IgD-negative memory B cell (primary cell): Measurements from ENCODE around the gene OSGEPL1. TPM values are rescaled to one million over a fixed set of nuclear protein-coding genes. Genes with fewer than 3 reads are reported as not detected.

ENCODE experiments used
- H3K27ac Mint-ChIP-seq, 3 donors: one replicate each; pipeline ENCODE4 v1.8.0; 2020 to 2022; ENCODE audit warnings: mild to moderate bottlenecking in 3 of 3, mixed read lengths in 3 of 3, moderate library complexity in 1 of 3
- H3K27me3 Mint-ChIP-seq: one replicate; pipeline ENCODE4 v1.8.0; 2021; ENCODE audit warnings: mixed read lengths
- H3K36me3 Mint-ChIP-seq: one replicate; pipeline ENCODE4 v1.8.0; 2020; ENCODE audit warnings: mild to moderate bottlenecking, mixed read lengths
- H3K4me1 Mint-ChIP-seq, 3 donors: one replicate each; pipeline ENCODE4 v1.8.0; 2020 to 2022; ENCODE audit warnings: mixed read lengths in 3 of 3, mild to moderate bottlenecking in 1 of 3
- H3K4me3 Mint-ChIP-seq, 4 donors: one replicate each; pipeline ENCODE4 v1.8.0; 2020 to 2022; ENCODE audit warnings: mild to moderate bottlenecking in 4 of 4, mixed read lengths in 4 of 4, moderate library complexity in 3 of 4
- H3K9me3 Mint-ChIP-seq, 3 donors: one replicate each; pipeline ENCODE4 v1.8.0; 2020 to 2021; ENCODE audit warnings: mixed read lengths in 3 of 3, mild to moderate bottlenecking in 1 of 3
- polyA plus RNA-seq: library from polyadenylated mRNA; unstranded; fragments of 300-500 nt; fragmentation: Illumina TruSeq; gene quantifications from one replicate; pipeline ENCODE4 v1.2.3, GENCODE V29; 2021

OSGEPL1 gene
- polyA plus RNA-seq, 1 donor from 2014 or later = 9.3 TPM

DNA sequence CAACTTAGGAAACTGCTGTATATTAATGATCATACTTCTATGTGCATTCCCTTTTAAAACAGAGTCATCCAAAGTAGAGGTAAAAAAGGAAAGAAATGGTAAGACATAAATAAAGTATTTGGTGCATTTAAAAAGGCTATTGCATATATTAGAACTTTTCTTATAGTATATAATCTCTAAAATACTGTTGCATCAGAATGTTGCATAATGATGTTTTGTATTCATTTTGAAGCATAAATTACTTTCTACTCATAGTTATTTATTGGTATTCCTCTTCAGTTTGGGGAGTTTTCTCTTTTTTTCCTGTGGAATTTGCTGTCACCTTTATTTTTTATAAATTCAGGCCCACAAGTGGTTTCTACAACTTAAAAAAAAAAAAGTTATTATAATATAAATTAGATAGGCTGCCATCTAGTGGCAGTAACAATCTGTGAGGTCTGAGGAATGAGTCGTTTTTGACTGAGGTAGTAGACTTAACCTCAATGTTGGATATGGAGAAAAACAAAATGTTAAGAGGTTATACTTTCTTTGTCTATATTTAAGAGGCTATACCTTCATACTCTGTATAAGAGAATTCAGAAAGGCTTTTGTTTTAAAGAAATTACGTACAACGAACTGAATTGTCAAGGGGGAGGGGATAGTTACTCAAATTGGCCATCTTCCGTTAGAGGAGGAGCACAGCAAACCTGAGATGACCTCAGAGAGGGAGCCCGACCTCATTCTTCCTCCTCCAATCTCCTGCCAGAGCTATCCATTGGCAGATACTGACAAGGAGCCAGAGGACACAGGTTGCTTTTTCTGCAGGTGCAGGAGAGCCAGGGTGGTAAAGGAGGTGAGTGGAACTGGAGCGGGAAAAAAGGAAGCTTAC is 64.3 kb downstream of the OSGEPL1 start:
- no peaks in the 10 kb centered on the region for H3K9me3 Mint-ChIP-seq
- peaks cover 0 to 2% (median 0%) of the 10 kb centered on the region in 3 donors for H3K4me1 Mint-ChIP-seq
- H3K27me3 Mint-ChIP-seq = no peaks in the 10 kb centered on the region
- peak overlapping the region in 1 of 4 donors; percentile 65 for H3K4me3 Mint-ChIP-seq
- H3K36me3 Mint-ChIP-seq = no peaks in the 10 kb centered on the region
- no peak overlapping the region for H3K27ac Mint-ChIP-seq

Other genes with a start within 250 kb of the OSGEPL1 start
- gene SLC40A1, start 182.0 kb downstream of the OSGEPL1 start, polyA plus RNA-seq = 2.3 TPM
- 43.5 TPM for gene ASNSD1, start 101.3 kb downstream of the OSGEPL1 start, polyA plus RNA-seq
- 10.0 TPM for gene ANKAR, start 88.1 kb downstream of the OSGEPL1 start, polyA plus RNA-seq
- 72.7 TPM for gene ORMDL1, start 21.5 kb upstream of the OSGEPL1 start, polyA plus RNA-seq
- 20.1 TPM for gene PMS1, start 21.7 kb upstream of the OSGEPL1 start, polyA plus RNA-seq